HG03439 (cell line): ENCODE data around the gene EGFR.

Experiments
- ATAC-seq: cut with Tn5 transposase; IDR thresholded peaks from one replicate; pipeline ENCODE4 v1.9.1; 2021; ENCODE audit warnings: mild to moderate bottlenecking, moderate library complexity; ENCODE audit not compliant: unreplicated experiment

The EGFR gene

DNA sequence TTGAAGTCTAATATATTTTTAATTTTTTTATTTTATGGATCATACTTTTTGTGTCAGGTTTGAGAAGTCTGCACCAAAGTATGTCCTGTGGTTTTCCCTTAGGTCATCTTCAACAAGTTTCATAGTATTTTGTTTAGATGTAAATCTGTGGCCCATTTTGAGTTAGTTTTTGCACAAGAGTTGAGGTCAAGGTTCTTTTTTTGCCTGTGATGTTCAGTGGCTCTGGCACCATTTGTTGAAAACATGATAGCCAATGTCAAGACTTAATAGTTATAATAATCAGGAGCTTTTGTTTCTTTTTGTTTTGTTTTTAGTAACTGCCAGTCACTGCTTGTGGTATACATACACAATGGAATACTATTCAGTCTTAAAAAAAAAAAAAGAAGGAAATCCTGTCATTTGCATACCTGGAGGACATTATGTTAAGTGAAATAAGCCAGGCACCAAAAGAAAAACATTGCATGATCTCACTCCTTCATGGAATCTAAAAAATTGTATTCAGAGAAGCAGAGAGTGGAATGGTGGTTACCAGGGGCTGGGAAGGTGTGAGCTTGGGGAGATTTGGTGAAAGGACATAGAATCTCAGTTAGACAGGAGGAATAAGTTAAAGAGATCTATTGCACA lies 61.3 kb downstream of the EGFR start:
- no peak for ATAC-seq

DNA sequence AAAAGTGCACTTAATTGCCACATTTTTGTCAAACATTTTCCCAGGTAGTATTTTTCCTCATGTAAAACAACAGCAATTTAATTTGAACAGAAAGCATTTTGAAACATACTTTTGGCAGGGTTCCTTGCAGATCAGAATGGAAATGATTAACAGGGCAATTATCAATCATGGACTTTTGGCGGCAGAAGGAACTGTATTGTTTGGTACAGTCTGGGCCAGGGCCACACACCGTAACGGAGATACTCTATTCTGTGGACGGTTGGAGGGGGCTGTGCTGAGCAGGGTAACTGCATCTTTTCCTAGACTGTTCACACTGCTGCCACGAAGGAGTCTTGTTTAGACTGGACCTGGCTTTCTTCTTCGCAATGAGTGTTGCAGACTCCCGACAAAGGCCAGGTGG lies 62.3 kb downstream of the EGFR start:
- no peak for ATAC-seq

DNA sequence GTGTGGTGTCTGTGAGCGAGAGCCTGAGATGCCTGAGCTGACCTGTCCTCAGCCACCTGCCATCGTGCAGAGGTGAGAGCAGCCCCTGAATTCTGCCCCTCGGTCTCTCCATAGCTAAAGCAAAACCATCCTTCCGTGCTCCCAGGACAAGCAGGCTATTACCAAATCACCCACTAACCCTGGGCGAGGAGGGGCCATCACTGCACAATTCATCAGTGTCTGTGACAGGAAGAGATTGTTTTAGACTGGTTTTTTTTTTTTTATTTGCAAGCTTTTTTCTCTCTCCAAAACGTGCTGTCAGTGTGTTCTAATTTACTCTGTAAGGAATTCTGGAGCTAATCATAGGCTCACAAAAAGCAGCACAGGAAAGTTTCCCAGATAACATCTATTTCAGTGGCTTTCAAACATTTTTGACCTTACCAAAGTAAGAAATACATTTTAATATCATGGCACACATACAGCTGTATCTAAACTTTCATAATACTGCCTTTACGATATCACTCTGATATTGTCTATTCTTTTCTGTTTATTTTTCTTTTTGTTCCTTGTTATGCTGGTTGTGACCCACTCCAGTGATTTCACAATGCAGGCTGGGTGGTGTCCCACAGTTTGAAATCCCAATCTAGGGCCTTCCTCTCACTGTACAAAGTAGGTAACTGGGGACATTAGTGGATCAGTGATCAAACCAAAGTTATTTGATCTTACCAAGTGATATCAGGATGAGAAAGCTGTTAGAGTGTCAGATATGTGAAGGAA lies 62.8 kb downstream of the EGFR start:
- ATAC-seq: no peak

DNA sequence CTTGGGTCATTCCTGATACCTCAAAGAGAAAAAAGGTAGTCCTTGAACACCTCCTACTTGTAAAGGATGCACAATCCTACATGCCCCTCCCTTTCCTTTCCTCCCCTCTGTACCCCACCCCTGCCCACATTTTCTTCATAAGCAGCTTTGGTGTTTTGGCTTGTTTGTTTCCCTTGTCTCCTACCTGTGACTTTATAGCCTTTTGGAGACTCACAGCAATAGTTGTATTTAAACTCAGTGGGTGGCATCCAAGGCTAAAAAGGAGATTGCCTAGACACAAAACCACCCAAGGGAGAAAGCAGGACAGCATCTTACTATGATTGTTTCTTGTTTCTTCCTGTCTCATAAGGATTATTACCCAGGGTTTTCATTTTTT lies 63.4 kb downstream of the EGFR start:
- ATAC-seq: no peak

DNA sequence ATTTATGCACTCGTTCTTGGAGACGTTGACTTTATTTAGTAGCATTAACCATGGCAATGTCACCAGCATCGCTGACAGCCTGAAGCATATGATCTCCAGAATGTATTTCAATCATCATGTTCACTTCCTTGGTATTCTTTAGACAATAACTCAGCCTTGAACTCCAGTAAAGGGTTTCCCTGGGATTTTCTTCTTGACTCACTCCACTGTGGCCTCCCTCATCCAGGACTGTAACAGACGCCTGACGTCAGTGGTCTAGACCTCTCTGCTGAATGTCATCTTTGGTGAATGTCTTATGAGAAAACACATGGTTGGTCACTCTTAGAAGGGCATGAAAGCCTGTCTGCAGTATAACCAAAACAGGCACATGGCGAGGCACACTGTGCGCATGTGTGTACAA lies 64.4 kb downstream of the EGFR start:
- ATAC-seq: no peak

DNA sequence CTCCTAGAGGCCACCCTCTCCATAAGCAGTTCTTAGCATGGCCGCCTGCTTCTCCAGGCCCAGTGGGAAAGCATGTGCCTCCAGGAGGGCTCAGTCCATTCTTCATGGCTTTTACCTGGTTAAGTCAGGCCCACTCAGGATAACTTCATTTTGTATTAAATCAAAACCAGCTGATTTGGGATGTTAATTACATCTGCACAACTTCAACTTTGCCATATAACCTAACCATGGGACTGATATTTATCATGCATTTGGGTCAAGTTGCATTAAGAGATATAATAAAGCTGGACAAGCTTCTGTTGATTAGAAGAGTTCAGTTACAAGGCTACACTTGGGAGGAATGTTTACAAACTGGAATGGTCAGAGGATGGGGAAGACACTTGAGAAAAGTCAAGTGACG lies 65.5 kb downstream of the EGFR start:
- ATAC-seq: no peak

DNA sequence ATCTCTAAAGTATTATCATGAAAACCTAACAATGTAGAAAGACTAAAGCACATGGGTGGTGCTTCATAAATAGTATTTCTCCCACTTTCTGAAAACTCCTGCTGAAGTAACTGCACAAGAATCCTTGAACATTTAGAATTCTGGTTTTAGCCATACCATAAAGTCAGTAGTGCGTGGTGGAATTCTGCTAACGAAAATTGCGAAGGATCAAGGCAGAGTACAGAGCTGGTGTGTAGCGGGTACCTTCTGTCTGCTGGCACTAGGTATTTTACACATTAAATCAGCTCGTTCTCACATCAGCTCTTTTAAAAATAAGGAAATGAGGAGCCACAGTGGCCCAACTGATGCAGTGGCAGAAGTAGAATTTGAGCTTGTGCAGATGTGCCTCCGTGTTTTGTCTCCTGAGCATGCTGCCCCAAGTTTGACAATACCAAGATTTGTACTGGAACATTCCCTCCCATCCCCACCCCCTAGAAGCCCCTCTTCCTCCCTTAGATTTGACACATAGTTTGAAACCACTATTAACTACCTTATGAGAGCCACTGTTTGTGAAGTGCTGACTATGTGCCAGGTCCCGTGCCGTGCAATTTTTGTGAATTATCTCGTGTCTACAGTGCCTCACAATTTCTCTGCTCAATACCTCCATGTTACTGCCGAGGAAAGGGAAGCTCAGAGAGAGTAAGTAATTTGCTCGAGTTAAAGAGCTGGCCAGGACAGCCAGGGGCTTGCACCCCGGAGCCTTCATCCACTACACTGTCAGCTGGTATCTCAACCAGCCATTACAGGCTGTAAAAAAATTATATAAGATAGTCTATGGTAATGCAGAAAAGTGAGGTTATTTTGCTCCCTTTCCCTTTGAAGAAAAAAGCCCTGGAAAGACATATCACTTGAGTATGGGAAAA lies 66.9 kb downstream of the EGFR start:
- no peak for ATAC-seq

DNA sequence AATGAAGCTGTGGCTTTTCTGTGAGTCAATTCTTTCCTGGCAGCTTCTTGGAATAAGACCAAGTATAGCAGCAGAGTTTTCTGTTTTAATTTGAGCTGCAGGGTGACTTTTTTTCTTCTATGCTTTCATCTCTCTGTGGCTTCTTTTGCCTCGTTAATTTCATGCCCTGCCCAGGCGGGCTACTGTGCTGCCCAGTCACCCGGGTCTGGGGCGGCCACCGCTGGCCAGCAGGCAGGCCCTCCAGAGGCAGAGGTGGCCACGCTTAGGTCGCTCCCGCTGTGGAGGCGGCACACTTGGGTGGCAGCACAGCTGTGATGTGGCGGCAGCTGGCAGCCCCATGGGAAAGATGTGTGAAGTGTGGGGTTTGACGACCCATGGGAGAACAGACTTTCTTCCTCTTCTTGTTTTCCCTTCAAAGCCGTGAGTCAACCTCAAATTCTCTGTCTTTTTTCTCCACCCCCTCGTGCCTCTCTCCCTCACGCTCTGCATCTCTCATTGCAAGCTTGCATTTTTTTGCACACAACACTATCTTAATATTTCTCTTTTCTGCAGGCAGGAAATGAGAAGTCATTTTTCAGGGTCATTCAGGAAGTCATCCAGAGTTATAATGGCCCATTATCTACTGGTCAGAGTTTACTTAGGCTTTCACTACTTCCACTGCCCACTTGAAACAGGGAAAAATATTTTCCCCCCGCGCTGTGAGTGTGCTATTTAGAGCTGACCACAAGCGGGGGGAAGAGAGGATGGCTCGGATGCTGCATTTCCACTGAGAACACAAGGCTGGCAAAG lies 67.8 kb downstream of the EGFR start:
- no peak for ATAC-seq

DNA sequence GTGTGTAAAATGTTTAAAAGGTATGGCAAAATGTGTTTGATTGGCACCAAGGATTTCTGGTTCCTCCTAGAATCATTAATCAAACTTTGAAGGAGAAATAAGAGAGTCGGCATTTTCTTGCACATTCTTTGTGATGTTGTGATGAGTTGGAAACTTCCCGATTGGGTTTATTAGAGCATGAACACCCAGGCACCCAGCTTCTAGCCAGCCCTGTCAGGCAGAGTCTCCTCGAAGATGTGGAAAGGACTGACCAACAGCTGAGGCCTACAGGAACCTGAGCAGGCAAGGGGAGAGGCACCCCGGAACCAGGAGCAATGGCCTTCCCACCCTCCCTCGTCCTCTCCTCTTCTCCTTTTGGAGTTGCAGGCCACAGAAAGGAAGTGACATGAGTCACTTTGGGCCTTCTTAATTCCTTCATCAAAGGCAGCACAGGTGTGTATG lies 68.7 kb downstream of the EGFR start:
- no peak for ATAC-seq

DNA sequence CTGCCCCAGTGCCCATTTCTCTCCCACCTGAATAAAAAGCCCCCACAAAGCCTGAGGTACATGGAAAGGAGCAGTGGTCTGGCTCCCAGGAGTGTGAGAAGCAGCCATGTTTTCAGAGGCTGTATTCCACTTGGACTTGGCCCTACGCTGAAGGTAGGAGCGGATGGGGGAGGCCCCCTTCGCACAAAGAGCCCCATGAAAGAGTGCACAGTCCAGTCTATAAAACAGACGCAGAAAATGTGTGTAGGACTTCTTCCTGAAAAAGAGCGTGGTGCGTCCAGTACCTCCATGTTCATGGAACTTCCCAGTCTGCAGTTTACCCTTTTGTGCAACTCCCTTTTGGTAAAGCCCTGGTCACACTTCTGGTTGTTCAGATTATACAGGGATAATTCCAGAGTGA lies 69.3 kb downstream of the EGFR start:
- no peak for ATAC-seq

DNA sequence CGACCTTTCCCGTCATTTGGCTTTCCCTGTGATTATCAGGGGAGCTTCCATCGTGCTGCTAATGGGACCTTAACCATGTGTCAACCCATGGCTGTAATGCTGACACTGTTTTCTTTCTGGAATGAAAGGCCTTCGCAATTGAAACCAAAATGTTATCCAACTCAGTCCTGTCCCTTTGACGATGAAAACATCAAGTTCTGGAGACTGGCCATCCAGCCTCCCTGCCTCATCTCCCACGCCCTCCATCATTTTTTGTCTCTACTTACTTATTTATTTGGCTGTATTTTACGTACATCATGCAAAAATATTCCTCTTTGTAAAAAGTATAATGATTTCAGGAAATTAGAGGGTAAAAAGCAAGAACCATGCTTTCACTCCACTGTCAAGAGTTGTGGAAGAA lies 69.8 kb downstream of the EGFR start:
- no peak for ATAC-seq

DNA sequence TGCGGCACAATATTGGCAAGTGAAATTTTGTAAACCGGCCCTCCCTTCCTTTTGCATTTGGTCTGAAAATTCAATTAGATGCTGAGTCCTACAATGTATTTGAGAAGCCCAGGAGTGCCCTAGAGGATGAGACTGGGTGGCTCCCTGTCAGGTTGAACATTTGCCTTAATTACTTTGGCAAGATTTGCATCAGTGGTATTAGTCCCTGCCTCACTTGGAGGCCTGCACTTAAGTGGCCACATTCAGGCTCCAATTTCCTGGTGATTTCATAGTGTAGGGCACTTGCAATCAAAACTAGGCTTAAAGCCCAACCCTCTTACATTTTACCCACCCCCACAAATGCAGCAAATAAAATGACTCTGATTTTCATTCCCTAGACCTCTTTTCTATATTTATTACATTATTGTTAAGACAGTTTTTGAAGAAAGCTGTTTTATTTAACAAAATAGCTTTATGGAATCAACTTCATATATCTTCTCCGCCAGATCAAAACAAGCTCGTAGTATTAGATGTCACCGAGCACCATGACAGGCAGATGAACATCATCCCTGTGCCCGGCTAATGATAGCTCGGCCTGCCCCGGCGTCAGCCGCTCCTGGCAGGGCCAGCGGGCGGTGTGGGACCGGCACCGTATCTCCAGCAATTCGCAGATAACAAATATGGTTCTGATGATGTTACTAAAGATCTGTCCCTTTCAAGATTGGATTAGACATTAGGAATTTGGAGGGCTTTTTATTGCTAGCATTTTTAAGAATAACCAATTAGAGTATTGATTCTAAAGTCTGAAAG lies 73.6 kb downstream of the EGFR start:
- no peak for ATAC-seq

DNA sequence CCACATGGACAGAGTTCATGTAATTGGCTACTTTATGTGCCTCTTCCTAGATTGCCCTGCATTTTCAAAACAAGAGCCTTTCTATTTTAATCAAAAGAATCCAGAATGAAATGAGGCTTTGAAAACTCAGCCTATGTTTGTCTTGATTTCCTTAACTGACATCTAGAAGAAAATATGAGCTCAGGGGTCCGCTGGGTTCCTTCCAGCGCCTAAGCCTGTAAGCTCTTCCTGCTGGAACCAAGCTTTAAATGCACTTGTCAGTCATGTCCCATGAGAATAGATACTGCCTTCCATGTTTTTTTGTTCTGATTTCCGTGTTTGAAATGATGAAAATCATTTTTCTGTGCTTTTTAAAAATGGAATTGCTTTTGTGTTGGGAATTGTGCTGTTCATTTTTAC lies 74.2 kb downstream of the EGFR start:
- no peak for ATAC-seq

DNA sequence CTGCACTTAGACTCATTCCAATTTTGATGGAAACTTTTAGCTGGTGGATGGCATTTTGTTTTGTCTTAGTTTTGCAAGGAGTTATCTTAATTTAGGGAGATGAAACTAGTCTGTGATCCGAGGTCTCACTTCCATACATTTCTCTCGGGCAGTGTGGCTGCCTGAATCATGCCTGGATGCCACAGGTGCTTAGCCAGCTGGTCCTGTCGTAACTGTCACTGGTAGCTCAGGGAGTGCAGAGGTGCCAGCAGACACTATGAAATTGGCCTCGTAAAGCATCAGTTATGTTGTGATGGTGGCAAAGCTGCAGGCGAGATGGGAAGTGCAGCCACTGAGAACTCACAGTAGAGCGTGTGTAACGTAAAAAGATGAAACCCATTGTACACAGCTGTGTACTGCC lies 74.9 kb downstream of the EGFR start:
- ATAC-seq: no peak

DNA sequence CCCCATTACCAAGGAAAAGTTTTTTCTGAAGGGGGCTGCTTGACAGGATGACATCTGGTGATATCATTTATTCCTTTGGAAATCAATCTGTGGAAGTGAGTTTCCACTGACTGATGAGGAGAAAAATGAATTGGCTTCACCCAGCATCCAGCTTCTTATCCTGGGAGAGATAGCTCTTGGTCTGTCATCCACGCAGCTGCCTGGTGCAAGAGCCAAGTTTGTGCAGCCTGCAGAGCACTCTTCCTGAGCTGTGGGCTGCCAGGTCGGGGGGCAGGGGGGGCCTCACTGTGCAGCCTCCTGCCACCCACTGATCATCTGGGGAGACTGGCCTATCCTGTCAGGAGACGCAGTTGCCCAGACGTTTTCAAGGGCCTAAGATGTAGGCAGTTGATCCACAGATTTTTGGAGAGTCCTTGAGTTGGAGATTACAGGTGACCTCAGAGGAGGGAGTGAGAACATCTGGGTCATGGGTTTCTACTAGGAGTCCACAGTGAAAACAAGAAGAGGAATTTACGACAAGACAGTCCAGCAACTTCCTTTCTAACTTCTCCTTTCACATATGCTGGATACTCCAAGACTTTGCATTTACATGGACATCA lies 75.4 kb downstream of the EGFR start:
- no peak for ATAC-seq

DNA sequence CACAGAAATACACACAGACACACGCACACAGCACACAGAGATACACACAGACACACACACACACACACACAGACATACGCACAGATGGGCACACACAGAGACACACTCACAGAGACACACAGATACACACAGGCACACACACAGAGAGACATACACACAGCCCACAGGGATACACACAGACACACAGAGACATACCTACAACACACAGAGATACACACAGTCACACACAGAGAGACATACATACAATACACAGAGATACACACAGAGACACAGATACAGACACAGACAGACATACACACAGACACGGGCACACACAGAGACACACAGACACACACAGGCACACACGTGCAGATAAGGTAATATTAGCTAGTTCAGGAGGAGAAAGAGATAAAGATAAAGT lies 76.9 kb downstream of the EGFR start:
- no peak for ATAC-seq

DNA sequence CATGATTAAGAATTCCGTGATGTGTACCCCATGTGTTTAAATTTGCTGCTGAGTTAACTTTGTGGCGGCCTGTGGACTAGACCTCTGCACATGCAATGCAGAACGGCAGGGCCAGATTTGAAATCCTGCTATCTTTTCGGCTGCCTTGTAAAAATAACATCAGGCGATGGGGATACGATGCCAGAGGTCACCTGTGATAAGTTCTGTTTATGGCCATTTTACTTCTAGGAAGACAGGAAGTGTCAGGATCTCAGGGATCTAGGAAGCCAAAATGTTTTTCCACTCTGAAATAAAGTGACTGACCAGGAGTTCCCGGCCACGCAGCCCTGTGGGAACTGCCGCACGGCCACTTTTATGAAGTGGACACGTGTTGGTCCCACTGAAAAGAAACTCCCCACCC lies 77.5 kb downstream of the EGFR start:
- ATAC-seq: no peak

DNA sequence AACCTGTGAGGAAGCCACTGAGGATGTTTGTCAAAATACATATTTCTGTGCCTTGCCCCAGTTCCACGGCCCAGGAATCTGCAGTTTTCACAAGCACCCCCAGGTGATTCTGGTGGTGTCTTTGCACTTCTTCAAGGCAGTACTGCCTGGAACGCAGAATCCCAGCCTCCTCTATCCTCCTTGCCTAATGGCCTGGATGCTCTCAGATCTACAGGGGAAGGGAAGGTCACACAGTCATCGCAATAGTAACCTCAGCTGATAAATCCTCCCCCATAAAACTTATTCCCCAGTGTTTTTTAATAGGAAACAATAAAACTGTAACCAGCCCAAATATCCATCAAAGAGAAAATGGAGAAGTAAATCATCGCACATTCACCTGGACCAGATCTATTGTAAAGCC lies 78.3 kb downstream of the EGFR start:
- ATAC-seq: no peak

DNA sequence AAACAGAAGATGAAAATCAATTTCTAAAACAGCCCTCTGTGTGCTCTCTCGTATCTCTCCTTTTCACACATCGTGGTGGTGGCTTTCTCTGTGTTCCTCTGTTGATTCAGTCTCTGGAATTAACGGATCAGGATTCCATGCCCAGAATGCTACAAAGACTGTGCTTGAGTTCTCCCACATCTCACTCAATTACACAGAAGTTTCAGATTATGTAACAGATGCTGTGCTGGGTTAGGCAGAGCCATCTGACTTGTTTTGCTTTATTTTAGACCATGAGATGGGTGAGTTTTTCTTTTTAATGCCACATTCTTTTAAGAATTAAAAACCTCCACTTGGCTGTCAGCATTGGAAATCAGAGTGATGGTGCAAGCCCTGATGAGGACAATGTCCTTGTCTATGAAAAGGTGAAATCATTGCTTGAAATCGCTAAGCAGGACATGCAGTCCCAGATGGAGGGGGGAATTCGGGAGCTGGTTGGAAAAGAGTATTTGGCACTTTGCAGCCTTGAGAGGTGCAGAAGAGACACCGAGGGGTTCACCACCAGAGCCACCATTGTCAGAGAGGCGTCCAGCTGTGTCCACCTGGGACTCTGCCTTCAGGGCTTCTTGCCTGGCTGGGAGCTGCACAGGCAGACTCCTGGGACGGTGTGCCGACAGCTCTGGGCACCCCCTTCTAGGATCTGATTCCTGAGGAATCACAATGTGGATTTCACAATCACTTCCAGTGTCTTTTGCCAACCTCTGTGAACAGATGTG lies 80.4 kb downstream of the EGFR start:
- ATAC-seq: no peak
